ENCODE measurements around the gene FAS.

DNA sequence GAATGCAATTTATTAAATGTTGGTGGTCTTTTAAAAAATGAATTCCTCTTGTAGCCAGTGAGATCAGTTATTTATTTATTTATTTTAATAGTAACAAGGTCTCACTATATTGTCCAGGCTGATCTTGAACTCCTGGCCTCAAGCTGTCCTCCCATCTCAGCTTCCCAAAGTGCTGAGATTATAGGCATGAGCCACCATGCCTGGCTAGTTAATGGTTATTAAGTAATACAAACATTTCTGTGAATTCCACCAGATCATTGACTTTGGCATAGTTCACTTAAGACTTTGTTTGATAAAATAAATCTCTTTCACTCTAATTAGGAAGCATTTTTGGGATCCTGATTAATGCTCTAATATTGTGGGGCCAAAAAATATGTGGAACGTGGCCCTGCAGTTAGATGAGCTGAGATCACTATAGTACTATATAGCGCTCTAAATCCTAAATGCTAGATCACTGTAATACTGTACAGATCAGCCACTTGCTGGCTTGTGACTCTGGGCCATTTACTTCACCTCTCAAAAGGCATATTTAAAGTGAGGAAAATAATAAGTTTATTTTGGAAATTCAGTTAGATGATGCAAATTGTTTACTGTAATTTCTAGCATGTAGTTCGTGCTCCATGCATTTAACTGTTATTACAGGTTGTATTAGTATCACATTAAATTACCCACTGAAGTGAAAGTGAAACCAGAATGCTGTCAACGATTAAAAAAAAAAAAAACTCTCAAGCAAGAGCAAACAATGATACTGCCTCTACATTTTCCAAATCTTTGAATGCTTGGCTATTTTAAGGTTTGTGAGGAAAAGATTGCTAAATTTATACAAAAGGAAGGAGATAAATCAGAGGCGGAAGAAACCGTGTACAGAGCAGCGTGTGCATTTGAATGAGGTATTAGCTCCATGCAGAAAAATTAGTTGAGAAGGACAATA lies 15.9 kb upstream of the FAS start:
- TF ChIP-seq POLR2A (IDR thresholded peaks at IDR 0.05): no peak
- TF ChIP-seq, protein P1, sequence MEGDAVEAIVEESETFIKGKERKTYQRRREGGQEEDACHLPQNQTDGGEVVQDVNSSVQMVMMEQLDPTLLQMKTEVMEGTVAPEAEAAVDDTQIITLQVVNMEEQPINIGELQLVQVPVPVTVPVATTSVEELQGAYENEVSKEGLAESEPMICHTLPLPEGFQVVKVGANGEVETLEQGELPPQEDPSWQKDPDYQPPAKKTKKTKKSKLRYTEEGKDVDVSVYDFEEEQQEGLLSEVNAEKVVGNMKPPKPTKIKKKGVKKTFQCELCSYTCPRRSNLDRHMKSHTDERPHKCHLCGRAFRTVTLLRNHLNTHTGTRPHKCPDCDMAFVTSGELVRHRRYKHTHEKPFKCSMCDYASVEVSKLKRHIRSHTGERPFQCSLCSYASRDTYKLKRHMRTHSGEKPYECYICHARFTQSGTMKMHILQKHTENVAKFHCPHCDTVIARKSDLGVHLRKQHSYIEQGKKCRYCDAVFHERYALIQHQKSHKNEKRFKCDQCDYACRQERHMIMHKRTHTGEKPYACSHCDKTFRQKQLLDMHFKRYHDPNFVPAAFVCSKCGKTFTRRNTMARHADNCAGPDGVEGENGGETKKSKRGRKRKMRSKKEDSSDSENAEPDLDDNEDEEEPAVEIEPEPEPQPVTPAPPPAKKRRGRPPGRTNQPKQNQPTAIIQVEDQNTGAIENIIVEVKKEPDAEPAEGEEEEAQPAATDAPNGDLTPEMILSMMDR (IDR thresholded peaks at IDR 0.05): no peak

All from thyroid gland (tissue), 4 donors.